ENCODE data around the gene DAGLA.
A peak's percentile ranks its signal among the peaks of the same experiment; 100 is the strongest.

The DAGLA gene

GRCh38 chr11:61779666-61780525, 99.7 kb downstream of the DAGLA start:
- no peak for DNase-seq
- Histone ChIP-seq H2BK12ac (ENCODE audit: low read length) (peak overlapping the region; percentile 10), H3K9ac (ENCODE audit: low read length) (no peak overlapping the region), H3K4me2 (ENCODE audit: low read length) (no peak overlapping the region), H3K9me3 (ENCODE audit: insufficient read depth, low read depth, low read length) (peaks cover 5% of the 10 kb centered on the region), H3K4ac (ENCODE audit: low read depth, low read length) (no peak overlapping the region), H3K23ac (ENCODE audit: low read length) (no peak overlapping the region), H3K79me2 (ENCODE audit: control insufficient read depth, insufficient read depth, low read length, poor library complexity) (peaks cover 2% of the 10 kb centered on the region), H3K36me3 (ENCODE audit: control insufficient read depth in 1 of 2, insufficient read depth in 2 of 2, low read length in 2 of 2) (peaks cover 21 to 23% of the 10 kb centered on the region in 2 experiments), H2AK5ac (ENCODE audit: low read length) (peak overlapping the region; percentile 27), H2AFZ (ENCODE audit: insufficient read depth, low read length, poor library complexity) (no peak overlapping the region), H3K79me1 (ENCODE audit: low read length) (no peaks in the 10 kb centered on the region), H3K27ac (ENCODE audit: low read depth, low read length) (no peak overlapping the region), H3K18ac (ENCODE audit: low read length) (no peak overlapping the region), H4K91ac (ENCODE audit: low read depth, low read length) (peak overlapping the region; percentile 17), H3K4me3 (ENCODE audit: low read depth, low read length) (no peak overlapping the region), H2BK120ac (ENCODE audit: insufficient read depth, low read length, poor library complexity) (no peak overlapping the region), H4K8ac (ENCODE audit: low read depth, low read length) (no peak overlapping the region), H4K12ac (ENCODE audit: low read depth, low read length) (no peak overlapping the region), H3K27me3 (ENCODE audit: insufficient read depth, low read length) (no peaks in the 10 kb centered on the region), H2BK5ac (ENCODE audit: low read depth, low read length, poor library complexity) (no peak overlapping the region), H3K14ac (ENCODE audit: low read length) (peak overlapping the region; percentile 7), H3K4me1 (ENCODE audit: control insufficient read depth in 1 of 2, insufficient read depth in 2 of 2, low read length in 2 of 2) (peaks cover 25 to 34% of the 10 kb centered on the region in 2 experiments)
- no CpG with 5 or more reads among the region's 14 CpGs for WGBS (ENCODE audit: extremely low coverage, insufficient coverage, insufficient read length)

- H3K9ac ChIP-seq (ENCODE audit: low read length): no peak overlapping the region
- no peak overlapping the region for H2BK5ac ChIP-seq (ENCODE audit: low read depth, low read length, poor library complexity)
- H3K23ac ChIP-seq (ENCODE audit: low read length): no peak overlapping the region
- peaks cover 7% of the 10 kb centered on the region for H3K9me3 ChIP-seq (ENCODE audit: insufficient read depth, low read depth, low read length)
- H3K4ac ChIP-seq (ENCODE audit: low read depth, low read length): peak overlapping the region; percentile 0
- peak overlapping the region; percentile 17 for H4K91ac ChIP-seq (ENCODE audit: low read depth, low read length)
- H4K8ac ChIP-seq (ENCODE audit: low read depth, low read length): peak overlapping the region; percentile 10
- peaks cover 29 to 30% of the 10 kb centered on the region in 2 experiments for H3K36me3 ChIP-seq (ENCODE audit: control insufficient read depth in 1 of 2, insufficient read depth in 2 of 2, low read length in 2 of 2)
- peak overlapping the region; percentile 1 for H2AFZ ChIP-seq (ENCODE audit: insufficient read depth, low read length, poor library complexity)
- no peak overlapping the region for H3K4me2 ChIP-seq (ENCODE audit: low read length)
- H3K18ac ChIP-seq (ENCODE audit: low read length): no peak overlapping the region
- H3K79me2 ChIP-seq (ENCODE audit: control insufficient read depth, insufficient read depth, low read length, poor library complexity): peaks cover 2% of the 10 kb centered on the region
- no peaks in the 10 kb centered on the region for H3K79me1 ChIP-seq (ENCODE audit: low read length)
- H2AK5ac ChIP-seq (ENCODE audit: low read length): peak overlapping the region; percentile 0
- H3K27ac ChIP-seq (ENCODE audit: low read depth, low read length): no peak overlapping the region
- peaks cover 25 to 34% of the 10 kb centered on the region in 2 experiments for H3K4me1 ChIP-seq (ENCODE audit: control insufficient read depth in 1 of 2, insufficient read depth in 2 of 2, low read length in 2 of 2)
- no peak overlapping the region for H4K12ac ChIP-seq (ENCODE audit: low read depth, low read length)
- no CpG with 5 or more reads among the region's 9 CpGs for WGBS (ENCODE audit: extremely low coverage, insufficient coverage, insufficient read length)
- H2BK12ac ChIP-seq (ENCODE audit: low read length): peak overlapping the region; percentile 10
- H3K27me3 ChIP-seq (ENCODE audit: insufficient read depth, low read length): no peaks in the 10 kb centered on the region
- DNase-seq: no peak
- H2BK120ac ChIP-seq (ENCODE audit: insufficient read depth, low read length, poor library complexity): no peak overlapping the region
- peak overlapping the region; percentile 4 for H3K14ac ChIP-seq (ENCODE audit: low read length)
- H3K4me3 ChIP-seq (ENCODE audit: low read depth, low read length): no peak overlapping the region
Observed at GRCh38 chr11:61780581-61781162, 100.5 kb downstream of the DAGLA start.

GRCh38 chr11:61781585-61781984, 101.4 kb downstream of the DAGLA start:
- H3K18ac ChIP-seq (ENCODE audit: low read length): no peak overlapping the region
- H3K79me2 ChIP-seq (ENCODE audit: control insufficient read depth, insufficient read depth, low read length, poor library complexity): peaks cover 2% of the 10 kb centered on the region
- H3K27ac ChIP-seq (ENCODE audit: low read depth, low read length): no peak overlapping the region
- no peak overlapping the region for H2BK12ac ChIP-seq (ENCODE audit: low read length)
- peaks cover 38 to 40% of the 10 kb centered on the region in 2 experiments for H3K36me3 ChIP-seq (ENCODE audit: control insufficient read depth in 1 of 2, insufficient read depth in 2 of 2, low read length in 2 of 2)
- peaks cover 25 to 34% of the 10 kb centered on the region in 2 experiments for H3K4me1 ChIP-seq (ENCODE audit: control insufficient read depth in 1 of 2, insufficient read depth in 2 of 2, low read length in 2 of 2)
- no peak overlapping the region for H4K91ac ChIP-seq (ENCODE audit: low read depth, low read length)
- no peak for DNase-seq
- H3K9me3 ChIP-seq (ENCODE audit: insufficient read depth, low read depth, low read length): peaks cover 7% of the 10 kb centered on the region
- no peak overlapping the region for H3K23ac ChIP-seq (ENCODE audit: low read length)
- no CpG with 5 or more reads among the region's 5 CpGs for WGBS (ENCODE audit: extremely low coverage, insufficient coverage, insufficient read length)
- H3K79me1 ChIP-seq (ENCODE audit: low read length): no peaks in the 10 kb centered on the region
- no peak overlapping the region for H3K4ac ChIP-seq (ENCODE audit: low read depth, low read length)
- no peak overlapping the region for H3K4me3 ChIP-seq (ENCODE audit: low read depth, low read length)
- peak overlapping the region; percentile 8 for H2BK120ac ChIP-seq (ENCODE audit: insufficient read depth, low read length, poor library complexity)
- H3K14ac ChIP-seq (ENCODE audit: low read length): no peak overlapping the region
- H2AFZ ChIP-seq (ENCODE audit: insufficient read depth, low read length, poor library complexity): no peak overlapping the region
- H2BK5ac ChIP-seq (ENCODE audit: low read depth, low read length, poor library complexity): no peak overlapping the region
- H3K4me2 ChIP-seq (ENCODE audit: low read length): no peak overlapping the region
- no peak overlapping the region for H3K9ac ChIP-seq (ENCODE audit: low read length)
- no peak overlapping the region for H4K12ac ChIP-seq (ENCODE audit: low read depth, low read length)
- H2AK5ac ChIP-seq (ENCODE audit: low read length): peak overlapping the region; percentile 40
- H3K27me3 ChIP-seq (ENCODE audit: insufficient read depth, low read length): no peaks in the 10 kb centered on the region
- H4K8ac ChIP-seq (ENCODE audit: low read depth, low read length): no peak overlapping the region

GRCh38 chr11:61782299-61782698, 102.1 kb downstream of the DAGLA start:
- Histone ChIP-seq H2BK120ac (ENCODE audit: insufficient read depth, low read length, poor library complexity) (no peak overlapping the region), H3K36me3 (ENCODE audit: control insufficient read depth in 1 of 2, insufficient read depth in 2 of 2, low read length in 2 of 2) (peaks cover 40 to 47% of the 10 kb centered on the region in 2 experiments), H3K18ac (ENCODE audit: low read length) (no peak overlapping the region), H3K9me3 (ENCODE audit: insufficient read depth, low read depth, low read length) (peaks cover 7% of the 10 kb centered on the region), H3K79me2 (ENCODE audit: control insufficient read depth, insufficient read depth, low read length, poor library complexity) (peaks cover 2% of the 10 kb centered on the region), H3K23ac (ENCODE audit: low read length) (no peak overlapping the region), H4K12ac (ENCODE audit: low read depth, low read length) (no peak overlapping the region), H2AFZ (ENCODE audit: insufficient read depth, low read length, poor library complexity) (no peak overlapping the region), H4K91ac (ENCODE audit: low read depth, low read length) (no peak overlapping the region), H3K14ac (ENCODE audit: low read length) (no peak overlapping the region), H3K27me3 (ENCODE audit: insufficient read depth, low read length) (no peaks in the 10 kb centered on the region), H3K4me3 (ENCODE audit: low read depth, low read length) (no peak overlapping the region), H3K79me1 (ENCODE audit: low read length) (no peaks in the 10 kb centered on the region), H3K9ac (ENCODE audit: low read length) (no peak overlapping the region), H3K27ac (ENCODE audit: low read depth, low read length) (no peak overlapping the region), H2BK5ac (ENCODE audit: low read depth, low read length, poor library complexity) (no peak overlapping the region), H4K8ac (ENCODE audit: low read depth, low read length) (no peak overlapping the region), H3K4ac (ENCODE audit: low read depth, low read length) (no peak overlapping the region), H2AK5ac (ENCODE audit: low read length) (no peak overlapping the region), H2BK12ac (ENCODE audit: low read length) (no peak overlapping the region), H3K4me1 (ENCODE audit: control insufficient read depth in 1 of 2, insufficient read depth in 2 of 2, low read length in 2 of 2) (peaks cover 25 to 34% of the 10 kb centered on the region in 2 experiments), H3K4me2 (ENCODE audit: low read length) (no peak overlapping the region)
- no peak for DNase-seq
- WGBS (ENCODE audit: extremely low coverage, insufficient coverage, insufficient read length): no CpG with 5 or more reads among the region's 3 CpGs

Measured in trophoblast cell (in vitro differentiated cells and primary cell).